SU-DHL-6 (cell line): ENCODE data around the gene SCAMP2.
"Not testable (repeated sequence)": the region's sequence is repeated elsewhere in the genome, so short reads cannot be mapped to it uniquely, and the experiment has no call there.

Experiments used
- EZH2phosphoT487 ChIP-seq: fragments of 200-600 bp; sonication (generic), shearing (Covaris generic); conservative IDR thresholded peaks from 2 replicates; pipeline ENCODE4 v1.6.1; 2018; ENCODE audit warnings: mild to moderate bottlenecking, antibody characterized with exemption, low read length, moderate library complexity, mixed read lengths
- TF ChIP-seq, protein P1 (sequence below): fragments of 200-600 bp; sonication (generic); IDR thresholded peaks from one replicate; pipeline ENCODE4 v1.5.1; 2017; ENCODE audit warnings: antibody characterized with exemption, mild to moderate bottlenecking, low read length, moderate library complexity; ENCODE audit not compliant: insufficient read depth, poor library complexity, severe bottlenecking

- TF ChIP-seq, protein P1, sequence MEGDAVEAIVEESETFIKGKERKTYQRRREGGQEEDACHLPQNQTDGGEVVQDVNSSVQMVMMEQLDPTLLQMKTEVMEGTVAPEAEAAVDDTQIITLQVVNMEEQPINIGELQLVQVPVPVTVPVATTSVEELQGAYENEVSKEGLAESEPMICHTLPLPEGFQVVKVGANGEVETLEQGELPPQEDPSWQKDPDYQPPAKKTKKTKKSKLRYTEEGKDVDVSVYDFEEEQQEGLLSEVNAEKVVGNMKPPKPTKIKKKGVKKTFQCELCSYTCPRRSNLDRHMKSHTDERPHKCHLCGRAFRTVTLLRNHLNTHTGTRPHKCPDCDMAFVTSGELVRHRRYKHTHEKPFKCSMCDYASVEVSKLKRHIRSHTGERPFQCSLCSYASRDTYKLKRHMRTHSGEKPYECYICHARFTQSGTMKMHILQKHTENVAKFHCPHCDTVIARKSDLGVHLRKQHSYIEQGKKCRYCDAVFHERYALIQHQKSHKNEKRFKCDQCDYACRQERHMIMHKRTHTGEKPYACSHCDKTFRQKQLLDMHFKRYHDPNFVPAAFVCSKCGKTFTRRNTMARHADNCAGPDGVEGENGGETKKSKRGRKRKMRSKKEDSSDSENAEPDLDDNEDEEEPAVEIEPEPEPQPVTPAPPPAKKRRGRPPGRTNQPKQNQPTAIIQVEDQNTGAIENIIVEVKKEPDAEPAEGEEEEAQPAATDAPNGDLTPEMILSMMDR: not testable (repeated sequence)
- not testable (repeated sequence) for TF ChIP-seq EZH2phosphoT487
These were observed 21.2 kb upstream of the SCAMP2 start for GRCh38 chr15:74894383-74894782.
